ENCODE results near the gene CMIP. TPM values are rescaled to one million over a fixed set of nuclear protein-coding genes. Genes with fewer than 3 reads are reported as not detected.

Gene CMIP
- total RNA-seq, 1 donor from 2014 or later, result 45.8 TPM

GRCh38 chr16:81550432-81550808, 105.8 kb downstream of the CMIP start:
- no peak for DNase-seq (ENCODE audit: low spot score)
- peaks cover 9% of the 10 kb centered on the region for H3K36me3 Mint-ChIP-seq (ENCODE audit: low read depth)
- no peak overlapping the region for H3K4me3 Mint-ChIP-seq
- no peaks in the 10 kb centered on the region for H3K27me3 Mint-ChIP-seq (ENCODE audit: insufficient read depth)
- H3K27ac Mint-ChIP-seq, result peak overlapping the region; percentile 78
- intact Hi-C loops (cut with micrococcal nuclease), result loop anchor here (2.0 to 5.0 kb wide), 2 partner anchors 18 to 47 kb away; no protein-coding TSS in a partner anchor
- H3K4me1 Mint-ChIP-seq (ENCODE audit: low read depth), result peaks cover 47% of the 10 kb centered on the region
- no peaks in the 10 kb centered on the region for H3K9me3 Mint-ChIP-seq

DNA sequence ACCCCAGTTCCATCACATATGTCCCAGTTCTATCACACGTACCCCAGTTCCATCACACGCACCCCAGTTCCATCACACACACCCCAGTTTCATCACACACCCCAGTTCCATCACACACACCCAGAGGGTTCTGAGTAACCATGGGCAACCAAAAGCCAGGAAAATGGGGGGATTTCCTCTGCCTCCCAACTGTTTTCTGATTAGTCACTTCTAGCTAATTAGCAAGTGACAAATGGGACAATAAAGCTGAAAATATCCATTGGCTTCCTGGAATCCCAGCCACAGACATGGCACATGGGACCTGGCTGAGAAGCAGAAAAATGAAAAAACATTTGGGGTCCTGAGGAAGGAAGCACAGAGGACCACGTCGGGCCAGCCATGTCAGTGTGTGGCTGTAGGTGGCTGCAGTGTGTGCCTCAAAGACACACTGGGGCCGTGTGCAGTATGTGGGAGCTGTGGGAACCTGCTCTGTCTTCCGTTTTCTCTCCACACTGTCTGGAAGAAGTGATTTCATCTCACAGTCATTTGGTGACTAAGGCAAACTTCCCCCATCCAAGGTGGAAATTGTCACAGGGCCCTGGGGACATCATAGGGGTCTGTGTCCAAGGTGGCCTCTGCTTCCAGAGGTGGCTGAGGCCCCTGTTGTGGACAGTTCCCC, 106.7 kb downstream of the CMIP start:
- Mint-ChIP-seq H3K9me3 (no peaks in the 10 kb centered on the region), H3K4me1 (ENCODE audit: low read depth) (peaks cover 43% of the 10 kb centered on the region), H3K27me3 (ENCODE audit: insufficient read depth) (no peaks in the 10 kb centered on the region), H3K4me3 (no peak overlapping the region), H3K36me3 (ENCODE audit: low read depth) (peaks cover 9% of the 10 kb centered on the region), H3K27ac (peak overlapping the region; percentile 78)
- DNase-seq (ENCODE audit: low spot score), result no peak
- intact Hi-C loops (cut with micrococcal nuclease), result loop anchor here (2.0 to 5.0 kb wide), 2 partner anchors 18 to 46 kb away; no protein-coding TSS in a partner anchor

GRCh38 chr16:81551821-81552304, 107.3 kb downstream of the CMIP start:
- intact Hi-C loops (cut with micrococcal nuclease), result loop anchor here (2.0 to 5.0 kb wide), 2 partner anchors 17 to 45 kb away; no protein-coding TSS in a partner anchor
- no peaks in the 10 kb centered on the region for H3K9me3 Mint-ChIP-seq
- H3K27me3 Mint-ChIP-seq (ENCODE audit: insufficient read depth), result no peaks in the 10 kb centered on the region
- peak overlapping the region; percentile 52 for H3K27ac Mint-ChIP-seq
- no peak overlapping the region for H3K4me3 Mint-ChIP-seq
- H3K36me3 Mint-ChIP-seq (ENCODE audit: low read depth), result peaks cover 9% of the 10 kb centered on the region
- peaks cover 43% of the 10 kb centered on the region for H3K4me1 Mint-ChIP-seq (ENCODE audit: low read depth)
- DNase-seq (ENCODE audit: low spot score), result no peak

GRCh38 chr16:81552743-81553079, 108.1 kb downstream of the CMIP start:
- no peak for DNase-seq (ENCODE audit: low spot score)
- H3K4me1 Mint-ChIP-seq (ENCODE audit: low read depth), result peaks cover 43% of the 10 kb centered on the region
- intact Hi-C loops (cut with micrococcal nuclease), result loop anchor here (5.0 kb wide), 1 partner anchor 45 kb away; no protein-coding TSS in a partner anchor
- no peaks in the 10 kb centered on the region for H3K27me3 Mint-ChIP-seq (ENCODE audit: insufficient read depth)
- H3K9me3 Mint-ChIP-seq, result no peaks in the 10 kb centered on the region
- H3K36me3 Mint-ChIP-seq (ENCODE audit: low read depth), result peaks cover 9% of the 10 kb centered on the region
- H3K27ac Mint-ChIP-seq, result peak overlapping the region; percentile 80
- H3K4me3 Mint-ChIP-seq, result no peak overlapping the region

- intact Hi-C loops (cut with micrococcal nuclease), result loop anchor here (5.0 kb wide), 1 partner anchor 44 kb away; no protein-coding TSS in a partner anchor
- Mint-ChIP-seq H3K4me1 (ENCODE audit: low read depth) (peaks cover 43% of the 10 kb centered on the region), H3K27ac (peak overlapping the region; percentile 80), H3K36me3 (ENCODE audit: low read depth) (peaks cover 9% of the 10 kb centered on the region), H3K27me3 (ENCODE audit: insufficient read depth) (no peaks in the 10 kb centered on the region), H3K9me3 (no peaks in the 10 kb centered on the region), H3K4me3 (no peak overlapping the region)
- DNase-seq (ENCODE audit: low spot score), result no peak
Observed at GRCh38 chr16:81553080-81553813, 108.6 kb downstream of the CMIP start.

DNA sequence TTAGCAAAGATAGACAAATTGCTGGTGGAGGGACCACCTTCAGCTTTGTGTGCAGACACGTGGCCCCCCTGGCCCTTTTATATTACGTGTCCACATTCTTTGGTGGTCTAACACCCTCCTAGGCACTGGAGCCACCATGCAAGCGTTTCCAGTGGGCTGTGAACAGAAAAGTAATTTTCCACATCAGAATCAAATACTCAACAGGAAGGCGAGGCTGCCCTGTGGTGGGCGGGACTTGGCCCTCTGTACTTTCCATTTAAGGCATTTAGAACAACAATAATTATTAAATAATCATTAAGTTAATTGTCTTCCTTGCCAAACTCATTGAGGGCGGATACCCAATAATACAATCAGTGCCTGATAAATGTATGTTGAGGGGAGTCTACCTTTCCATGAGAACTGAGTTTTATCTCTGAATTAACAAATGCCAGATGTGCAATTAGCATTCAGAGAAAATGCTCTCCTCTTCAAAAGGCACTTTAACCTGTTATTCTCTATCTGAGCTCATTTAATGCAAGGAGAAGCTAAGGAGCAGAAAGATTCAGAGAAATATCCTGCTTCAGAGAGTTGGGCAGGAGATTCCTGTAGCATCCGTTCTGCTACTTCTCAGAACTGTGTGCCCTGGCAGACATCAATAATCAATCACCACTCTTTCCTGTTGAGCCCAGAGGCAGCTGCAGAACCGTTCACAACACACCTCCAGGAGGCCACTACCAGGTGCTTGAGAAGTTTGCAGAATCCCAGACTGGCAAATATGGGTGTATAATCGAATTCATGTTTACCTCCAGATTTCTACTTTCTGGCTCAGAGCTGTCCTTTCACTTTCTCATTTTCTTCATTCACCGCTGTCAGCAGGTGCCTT, 109.4 kb downstream of the CMIP start:
- Mint-ChIP-seq H3K27ac (peak overlapping the region; percentile 63), H3K9me3 (no peaks in the 10 kb centered on the region), H3K36me3 (ENCODE audit: low read depth) (peaks cover 9% of the 10 kb centered on the region), H3K27me3 (ENCODE audit: insufficient read depth) (no peaks in the 10 kb centered on the region), H3K4me3 (no peak overlapping the region), H3K4me1 (ENCODE audit: low read depth) (peaks cover 43% of the 10 kb centered on the region)
- no peak for DNase-seq (ENCODE audit: low spot score)
- intact Hi-C loops (cut with micrococcal nuclease), result loop anchor here (5.0 kb wide), 1 partner anchor 43 kb away; no protein-coding TSS in a partner anchor

GRCh38 chr16:81554979-81555378, 110.4 kb downstream of the CMIP start:
- no peak overlapping the region for H3K4me3 Mint-ChIP-seq
- peaks cover 9% of the 10 kb centered on the region for H3K36me3 Mint-ChIP-seq (ENCODE audit: low read depth)
- DNase-seq (ENCODE audit: low spot score), result no peak
- H3K4me1 Mint-ChIP-seq (ENCODE audit: low read depth), result peaks cover 43% of the 10 kb centered on the region
- intact Hi-C loops (cut with micrococcal nuclease), result loop anchor here (5.0 kb wide), 1 partner anchor 42 kb away; no protein-coding TSS in a partner anchor
- no peaks in the 10 kb centered on the region for H3K27me3 Mint-ChIP-seq (ENCODE audit: insufficient read depth)
- no peaks in the 10 kb centered on the region for H3K9me3 Mint-ChIP-seq
- no peak overlapping the region for H3K27ac Mint-ChIP-seq

- Mint-ChIP-seq H3K4me3 (no peak overlapping the region), H3K4me1 (ENCODE audit: low read depth) (peaks cover 40% of the 10 kb centered on the region), H3K27ac (no peak overlapping the region), H3K9me3 (no peaks in the 10 kb centered on the region), H3K36me3 (ENCODE audit: low read depth) (peaks cover 9% of the 10 kb centered on the region), H3K27me3 (ENCODE audit: insufficient read depth) (no peaks in the 10 kb centered on the region)
- intact Hi-C loops (cut with micrococcal nuclease), result no loop called here
- no peak for DNase-seq (ENCODE audit: low spot score)
Observed at GRCh38 chr16:81555660-81556059, 111.1 kb downstream of the CMIP start.

DNA sequence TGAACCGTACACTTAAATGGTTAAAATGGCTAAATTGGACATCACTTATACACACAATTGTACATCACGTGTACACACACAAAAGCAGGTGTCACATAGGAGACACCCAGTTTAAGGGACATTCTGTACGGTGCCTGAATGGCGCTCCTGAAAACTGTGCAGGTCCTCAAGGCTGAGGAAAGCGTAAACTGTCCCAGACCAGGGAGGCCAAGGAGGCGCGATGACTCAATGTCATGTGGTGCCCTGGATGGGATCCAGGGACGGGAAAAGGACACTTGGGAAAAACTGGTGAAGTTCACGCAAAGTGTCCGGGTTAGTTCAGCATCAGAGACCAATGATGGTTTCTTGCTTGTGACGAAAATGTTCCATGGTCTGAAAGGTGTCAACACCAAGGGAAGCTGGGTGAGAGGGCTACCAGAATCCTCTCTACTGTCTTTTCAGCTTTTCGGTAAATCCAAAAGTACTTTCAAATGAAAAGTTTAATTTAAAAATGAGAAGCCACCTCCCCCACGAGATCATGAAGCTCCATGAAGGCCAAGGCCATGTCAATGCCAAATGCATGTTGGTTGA, 112.2 kb downstream of the CMIP start:
- Mint-ChIP-seq H3K4me3 (no peak overlapping the region), H3K9me3 (no peaks in the 10 kb centered on the region), H3K27me3 (ENCODE audit: insufficient read depth) (no peaks in the 10 kb centered on the region), H3K27ac (no peak overlapping the region), H3K36me3 (ENCODE audit: low read depth) (peaks cover 7% of the 10 kb centered on the region), H3K4me1 (ENCODE audit: low read depth) (peaks cover 29% of the 10 kb centered on the region)
- intact Hi-C loops (cut with micrococcal nuclease), result no loop called here
- no peak for DNase-seq (ENCODE audit: low spot score)

DNA sequence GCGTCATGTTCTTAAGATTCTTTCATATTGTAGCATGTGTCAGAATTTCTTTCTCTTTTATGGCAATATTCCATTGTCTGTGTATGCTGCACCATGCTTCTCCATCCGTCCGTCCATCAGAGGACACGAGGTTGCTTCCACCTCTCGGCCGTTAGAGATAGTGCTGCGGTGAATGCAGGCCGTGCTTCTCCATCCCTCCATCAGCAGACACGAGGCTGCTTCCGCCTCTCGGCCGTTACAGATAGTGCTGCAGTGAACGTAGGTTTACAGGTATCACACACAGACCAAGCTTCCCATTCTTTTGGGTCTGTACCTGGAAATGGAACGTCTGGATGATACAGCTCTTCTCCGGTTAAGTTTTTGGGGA, 113.5 kb downstream of the CMIP start:
- Mint-ChIP-seq H3K27ac (no peak overlapping the region), H3K36me3 (ENCODE audit: low read depth) (peaks cover 2% of the 10 kb centered on the region), H3K9me3 (no peaks in the 10 kb centered on the region), H3K4me1 (ENCODE audit: low read depth) (peaks cover 17% of the 10 kb centered on the region), H3K4me3 (no peak overlapping the region), H3K27me3 (ENCODE audit: insufficient read depth) (no peaks in the 10 kb centered on the region)
- no peak for DNase-seq (ENCODE audit: low spot score)
- intact Hi-C loops (cut with micrococcal nuclease), result no loop called here

DNA sequence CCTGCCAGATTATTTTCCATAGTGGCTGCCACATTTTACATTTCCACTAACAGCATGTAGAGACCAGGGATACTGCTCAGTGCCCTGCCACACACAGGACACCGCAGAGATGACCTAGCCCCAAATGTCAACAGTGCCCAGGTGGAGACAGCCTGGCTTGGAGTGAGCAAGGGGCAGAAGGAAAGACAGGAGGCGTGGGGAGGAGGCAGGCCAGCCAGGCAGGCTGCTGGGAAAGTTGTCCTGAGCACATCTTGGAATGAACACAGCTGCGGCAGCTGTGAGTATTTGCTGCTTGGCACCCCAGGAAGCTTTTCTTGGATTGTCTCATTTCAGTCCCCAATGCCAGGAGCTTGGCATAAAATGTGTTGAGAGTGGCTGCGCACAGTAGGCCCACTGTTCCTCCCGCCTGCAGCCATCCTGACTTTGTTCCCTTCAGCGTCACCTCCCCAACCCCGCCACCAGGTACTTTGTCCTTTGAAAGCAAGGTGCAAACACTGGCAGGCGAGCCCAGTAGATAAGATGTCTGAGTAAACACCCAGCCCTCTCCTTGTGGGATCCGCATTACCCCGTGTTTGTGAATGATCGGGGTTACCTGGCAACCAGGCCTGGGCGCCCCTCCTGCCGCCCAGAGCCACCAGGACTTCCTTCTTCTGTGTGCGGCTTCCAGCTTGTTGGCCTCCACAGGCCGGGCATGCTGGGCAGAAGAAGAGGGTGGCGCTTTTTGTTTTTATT, 114.0 kb downstream of the CMIP start:
- no peak for DNase-seq (ENCODE audit: low spot score)
- H3K9me3 Mint-ChIP-seq, result no peaks in the 10 kb centered on the region
- intact Hi-C loops (cut with micrococcal nuclease), result no loop called here
- H3K4me1 Mint-ChIP-seq (ENCODE audit: low read depth), result peaks cover 11% of the 10 kb centered on the region
- H3K36me3 Mint-ChIP-seq (ENCODE audit: low read depth), result peaks cover 2% of the 10 kb centered on the region
- H3K27me3 Mint-ChIP-seq (ENCODE audit: insufficient read depth), result no peaks in the 10 kb centered on the region
- no peak overlapping the region for H3K4me3 Mint-ChIP-seq
- H3K27ac Mint-ChIP-seq, result no peak overlapping the region
